ENCODE data around the gene ANP32E.
"Not testable (repeated sequence)": the region's sequence is repeated elsewhere in the genome, so short reads cannot be mapped to it uniquely, and the experiment has no call there.

ANP32E gene

DNA sequence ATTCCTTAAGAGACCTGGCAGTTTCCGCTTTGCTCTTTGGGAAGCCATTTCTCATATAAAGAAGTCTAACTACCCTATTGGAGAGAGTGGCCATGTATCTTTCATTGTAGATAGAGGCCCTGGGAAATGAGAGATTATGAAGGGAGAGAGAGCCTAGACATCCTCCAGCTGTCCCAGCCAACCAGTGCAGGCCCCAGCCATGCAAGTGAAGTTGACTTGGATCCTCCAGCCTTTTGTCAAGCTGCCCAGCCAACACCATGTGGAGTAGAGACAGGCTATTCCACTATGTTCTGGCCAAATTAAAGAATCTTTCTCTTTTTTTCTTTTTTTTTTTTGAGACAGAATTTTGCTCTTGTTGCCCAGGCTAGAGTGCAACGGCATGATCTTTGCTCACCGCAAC is 7.1 kb upstream of the ANP32E start:
- Histone ChIP-seq H3K4me3 (no peak overlapping the region), H4K20me1 (no peaks in the 10 kb centered on the region), H3K36me3 (no peaks in the 10 kb centered on the region), H3K9me3 (replicated peaks in 1 of 11) (no peaks in the 10 kb centered on the region), H3K27ac (no peak overlapping the region), H3K4me1 (peaks cover 0 to 9% (median 0%) of the 10 kb centered on the region in 10 experiments; a peak in 5 of 20 replicates), H3K4me2 (no peak overlapping the region), H3K9ac (no peak overlapping the region), H3K27me3 (no peaks in the 10 kb centered on the region)
- no peak for TF ChIP-seq Cebpa-rat (IDR thresholded peaks at IDR 0.05)

DNA sequence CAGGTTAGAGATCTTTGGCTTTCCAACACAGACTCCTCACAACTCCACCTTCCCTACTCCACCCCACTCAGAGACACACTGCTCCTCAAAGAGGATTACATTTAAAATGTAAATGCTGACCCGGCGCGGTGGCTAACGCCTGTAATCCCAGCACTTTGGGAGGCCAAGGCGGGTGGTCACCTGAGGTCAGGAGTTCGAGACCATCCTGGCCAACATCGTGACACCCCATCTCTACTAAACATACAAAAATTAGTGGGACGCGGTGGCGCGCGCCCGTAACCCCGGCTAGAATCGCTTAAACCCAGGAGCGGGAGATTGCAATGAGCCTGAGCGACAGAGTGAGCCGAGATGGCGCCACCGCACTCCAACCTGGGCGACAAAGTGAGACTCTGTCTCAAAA is 1.8 kb upstream of the ANP32E start:
- Histone ChIP-seq H3K9me3 (replicated peaks in 1 of 11) (no peaks in the 10 kb centered on the region), H4K20me1 (peaks cover 0 to 15% (median 7%) of the 10 kb centered on the region in 11 experiments; a peak in 7 of 22 replicates), H3K27me3 (no peaks in the 10 kb centered on the region), H3K4me3 (no peak overlapping the region), H3K9ac (no peak overlapping the region), H3K27ac (no peak overlapping the region), H3K36me3 (no peaks in the 10 kb centered on the region), H3K4me1 (peaks cover 19 to 28% (median 24%) of the 10 kb centered on the region in 10 experiments), H3K4me2 (peak overlapping the region in 2 of 11 experiments; percentile 77 to 90; a peak in 2 of 22 replicates)
- no peak for TF ChIP-seq Cebpa-rat (IDR thresholded peaks at IDR 0.05)

DNA sequence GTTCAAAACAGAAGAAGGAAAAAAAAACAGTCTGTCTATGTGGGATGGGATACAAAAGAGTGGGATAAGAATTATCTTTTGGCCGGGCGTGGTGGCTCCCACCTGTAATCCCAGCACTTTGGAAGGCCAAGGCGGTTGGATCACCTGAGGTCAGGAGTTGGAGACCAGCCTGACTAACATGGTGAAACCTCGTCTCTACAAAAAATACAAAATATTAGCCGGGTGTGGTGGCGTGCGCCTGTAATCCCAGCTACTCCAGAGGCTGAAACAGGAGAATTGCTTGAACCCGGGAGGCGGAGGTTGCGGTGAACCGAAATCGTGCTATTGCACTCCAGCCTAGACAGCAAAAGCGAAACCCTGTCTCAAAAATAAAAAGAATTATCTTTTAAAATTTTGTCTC is 1.3 kb upstream of the ANP32E start:
- H3K36me3 ChIP-seq; H3K27me3 ChIP-seq; H3K9me3 ChIP-seq (replicated peaks in 1 of 11): not testable (repeated sequence)
- peak overlapping the region in 10 of 11 experiments; percentile 77 to 95 (median 86); a peak in 20 of 22 replicates for H3K4me2 ChIP-seq
- peak overlapping the region in 9 of 11 experiments; percentile 97 to 100 (median 99); a peak in 15 of 22 replicates for H3K9ac ChIP-seq
- H3K4me1 ChIP-seq: peaks cover 23 to 33% (median 29%) of the 10 kb centered on the region in 10 experiments
- peak overlapping the region in 9 of 10 experiments; percentile 84 to 99 (median 97); a peak in 14 of 20 replicates for H3K4me3 ChIP-seq
- peaks cover 0 to 19% (median 7%) of the 10 kb centered on the region in 11 experiments; a peak in 7 of 22 replicates for H4K20me1 ChIP-seq
- peak overlapping the region in 9 of 11 experiments; percentile 76 to 100 (median 99); a peak in 15 of 22 replicates for H3K27ac ChIP-seq

DNA sequence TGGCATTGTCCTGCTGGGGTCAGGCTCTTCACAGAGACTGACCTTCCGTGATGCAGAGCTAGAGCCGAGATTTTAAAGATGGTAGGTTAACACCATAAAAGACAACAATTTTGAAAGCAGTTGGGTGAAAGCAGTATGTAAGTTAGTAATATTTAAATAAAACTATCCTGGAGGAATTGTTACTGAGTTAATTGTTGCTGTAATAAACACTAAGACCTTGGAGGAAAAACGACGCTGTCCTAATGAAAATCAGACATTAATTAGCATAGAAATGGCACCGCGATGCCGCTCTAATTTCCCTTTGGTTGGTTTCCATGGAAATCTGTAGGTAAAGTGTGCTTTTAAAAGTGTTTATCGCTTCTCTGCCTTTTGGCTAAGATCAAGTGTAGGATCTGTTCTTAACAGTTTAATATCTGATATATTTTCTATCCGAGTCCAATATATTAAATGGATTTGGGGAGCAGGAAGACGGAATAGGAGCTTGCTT is 745 bp upstream of the ANP32E start:
- TF ChIP-seq Cebpa-rat (IDR thresholded peaks at IDR 0.05): no peak
- Histone ChIP-seq H4K20me1 (peaks cover 0 to 19% (median 7%) of the 10 kb centered on the region in 11 experiments; a peak in 7 of 22 replicates), H3K9ac (peak overlapping the region; percentile 62 to 100 (median 99); a peak in 21 of 22 replicates), H3K27me3 (no peaks in the 10 kb centered on the region), H3K4me3 (peak overlapping the region; percentile 84 to 99 (median 98)), H3K27ac (peak overlapping the region in 10 of 11 experiments; percentile 76 to 100 (median 99); a peak in 19 of 22 replicates), H3K4me1 (peaks cover 23 to 33% (median 29%) of the 10 kb centered on the region in 10 experiments), H3K9me3 (replicated peaks in 1 of 11) (no peaks in the 10 kb centered on the region), H3K4me2 (peak overlapping the region; percentile 77 to 95 (median 86)), H3K36me3 (peaks cover 0 to 3% (median 2%) of the 10 kb centered on the region in 11 experiments; a peak in 12 of 22 replicates)

DNA sequence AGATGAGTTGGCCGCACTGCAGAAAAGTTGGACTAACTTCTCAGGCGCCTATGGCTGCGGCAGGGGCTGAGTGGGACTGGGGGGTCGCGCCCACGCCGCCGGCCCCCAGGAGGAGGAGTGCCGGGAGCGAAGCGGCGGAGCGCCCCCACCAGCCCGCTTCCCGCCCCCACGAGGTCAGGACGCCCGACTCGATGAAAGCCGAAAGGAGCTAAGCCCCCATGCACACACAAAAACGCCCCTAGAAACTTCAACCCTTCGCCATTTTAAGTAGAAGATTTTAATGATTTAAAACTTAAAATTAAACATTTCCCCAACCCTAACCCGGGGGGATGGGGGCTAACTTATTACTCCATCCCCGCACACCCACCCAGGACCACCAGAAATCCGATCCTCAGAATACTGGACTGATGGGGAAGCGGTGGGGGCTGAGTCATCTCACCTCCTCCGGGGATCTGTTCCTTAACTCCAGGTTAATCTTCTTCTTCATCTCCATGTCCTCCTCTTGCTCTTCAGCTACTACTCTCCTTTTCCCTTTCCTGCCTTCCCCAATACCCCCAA is 539 bp downstream of the ANP32E start:
- peaks cover 23 to 33% (median 29%) of the 10 kb centered on the region in 10 experiments for H3K4me1 ChIP-seq
- peak overlapping the region; percentile 84 to 99 (median 98) for H3K4me3 ChIP-seq
- peaks cover 10 to 16% (median 15%) of the 10 kb centered on the region in 11 experiments; a peak in 18 of 22 replicates for H3K36me3 ChIP-seq
- peak overlapping the region; percentile 94 to 100 (median 99) for H3K27ac ChIP-seq
- TF ChIP-seq Cebpa-rat (IDR thresholded peaks at IDR 0.05): no peak
- peak overlapping the region; percentile 80 to 95 (median 87) for H3K4me2 ChIP-seq
- H3K9me3 ChIP-seq (replicated peaks in 1 of 11): no peaks in the 10 kb centered on the region
- peak overlapping the region; percentile 97 to 100 (median 99) for H3K9ac ChIP-seq
- peaks cover 0 to 25% (median 7%) of the 10 kb centered on the region in 11 experiments; a peak in 8 of 22 replicates for H4K20me1 ChIP-seq
- H3K27me3 ChIP-seq: no peaks in the 10 kb centered on the region

DNA sequence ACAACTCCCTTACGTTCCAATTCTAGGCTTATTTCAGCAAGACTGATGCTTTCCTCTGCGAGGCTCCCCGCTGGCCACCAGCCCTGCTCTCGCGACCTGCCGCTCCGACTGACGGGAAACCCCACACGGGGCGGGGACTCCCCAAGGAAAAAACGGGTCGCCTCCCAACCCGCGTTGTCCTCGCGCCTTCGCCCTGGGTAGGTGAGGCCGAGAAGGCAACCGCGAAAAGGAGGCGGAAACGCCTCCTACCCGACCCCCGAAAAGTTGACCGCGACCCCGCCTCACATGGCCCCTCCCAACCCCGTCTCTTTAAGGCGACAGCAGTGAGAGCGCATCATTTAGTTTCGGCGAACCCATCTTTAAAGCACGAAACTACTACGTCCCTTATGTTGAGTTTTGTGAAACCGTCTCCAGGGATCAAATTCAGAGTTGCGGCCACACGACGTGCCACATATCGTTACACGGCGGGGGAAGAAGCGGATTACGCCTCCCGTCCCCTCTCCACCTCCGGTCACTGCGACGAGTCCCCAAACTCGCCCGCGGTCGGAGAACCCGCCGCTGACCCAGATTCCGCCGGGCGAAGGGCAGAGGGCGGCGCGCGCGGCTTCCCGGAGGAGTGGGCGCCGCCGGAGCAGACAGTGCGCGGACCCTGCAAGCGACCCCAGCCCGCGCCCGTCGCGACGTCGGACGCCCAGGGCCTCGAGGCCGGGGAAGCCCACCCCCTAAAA is 1.2 kb downstream of the ANP32E start:
- Histone ChIP-seq H3K4me3 (peak overlapping the region; percentile 84 to 99 (median 98)), H3K9ac (peak overlapping the region; percentile 97 to 100 (median 99)), H3K36me3 (peaks cover 16 to 22% (median 21%) of the 10 kb centered on the region in 11 experiments; a peak in 21 of 22 replicates), H3K4me1 (peaks cover 23 to 33% (median 29%) of the 10 kb centered on the region in 10 experiments), H3K27ac (peak overlapping the region; percentile 94 to 100 (median 99)), H4K20me1 (peaks cover 0 to 25% (median 7%) of the 10 kb centered on the region in 11 experiments; a peak in 8 of 22 replicates), H3K9me3 (replicated peaks in 1 of 11) (no peaks in the 10 kb centered on the region), H3K4me2 (peak overlapping the region; percentile 80 to 95 (median 87)), H3K27me3 (no peaks in the 10 kb centered on the region)
- no peak for TF ChIP-seq Cebpa-rat (IDR thresholded peaks at IDR 0.05)

DNA sequence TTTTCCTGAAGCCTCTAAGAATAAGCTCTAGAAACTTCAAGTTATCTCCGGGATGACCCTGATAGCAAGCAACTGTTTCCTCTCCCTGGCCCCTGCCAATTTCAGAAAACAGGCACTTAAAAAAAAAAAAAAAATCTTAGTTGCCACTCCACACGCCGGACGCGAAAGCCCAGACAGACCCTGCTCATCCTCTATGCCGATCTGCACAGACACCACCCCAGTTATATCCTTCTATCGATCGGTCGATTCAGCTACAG is 1.7 kb downstream of the ANP32E start:
- Histone ChIP-seq H3K4me2 (peak overlapping the region; percentile 80 to 95 (median 87)), H3K27me3 (no peaks in the 10 kb centered on the region), H3K9ac (peak overlapping the region; percentile 97 to 100 (median 99)), H3K4me3 (peak overlapping the region; percentile 84 to 99 (median 98)), H3K9me3 (replicated peaks in 1 of 11) (no peaks in the 10 kb centered on the region), H3K4me1 (peaks cover 23 to 33% (median 29%) of the 10 kb centered on the region in 10 experiments), H3K27ac (peak overlapping the region; percentile 94 to 100 (median 99)), H4K20me1 (peaks cover 0 to 25% (median 7%) of the 10 kb centered on the region in 11 experiments; a peak in 8 of 22 replicates), H3K36me3 (peaks cover 21 to 27% (median 26%) of the 10 kb centered on the region in 11 experiments; a peak in 21 of 22 replicates)
- no peak for TF ChIP-seq Cebpa-rat (IDR thresholded peaks at IDR 0.05)

DNA sequence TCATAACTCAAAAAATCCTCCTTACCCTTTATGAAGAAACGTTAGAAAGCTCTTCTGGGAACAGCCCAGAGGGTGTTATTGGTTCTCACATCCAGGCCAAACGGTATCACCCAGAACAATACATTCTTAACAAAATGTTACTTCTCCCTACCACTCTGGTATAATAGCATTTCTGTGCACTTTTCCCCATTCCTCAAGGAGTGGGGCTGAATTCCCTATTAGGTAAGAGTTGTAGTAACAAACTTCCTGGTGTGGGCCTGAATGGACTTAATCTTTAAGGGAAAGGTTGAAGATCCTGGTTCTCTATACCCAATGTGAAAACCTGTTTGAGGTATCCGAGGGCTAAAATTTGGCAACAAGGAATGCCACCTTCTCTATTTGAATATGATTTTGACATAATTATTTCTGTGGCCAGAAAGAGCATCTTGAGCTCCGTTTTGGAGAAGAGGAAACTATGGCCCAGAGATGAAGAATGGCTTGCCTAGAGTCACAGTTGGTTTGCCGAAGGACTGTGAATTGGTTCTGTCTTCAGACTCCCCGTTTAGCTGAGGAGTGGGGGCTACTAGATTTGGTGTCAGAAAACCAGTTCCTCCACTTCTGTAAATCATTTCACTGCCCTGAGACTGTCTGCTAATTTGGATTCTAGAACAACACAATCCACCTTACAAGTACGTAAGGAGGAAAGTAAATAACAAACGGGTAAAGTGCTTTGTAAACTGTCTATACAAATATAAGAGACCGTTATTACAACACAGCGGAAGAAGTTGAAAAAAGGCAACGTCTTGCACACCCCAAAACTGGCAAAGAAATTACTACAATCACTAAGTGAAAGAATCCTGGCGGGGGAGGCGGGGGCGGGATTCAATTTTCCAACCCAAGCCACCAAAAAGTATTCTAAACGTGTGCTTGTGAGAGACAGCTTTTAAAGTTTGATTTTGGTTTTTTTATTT is 2.3 kb downstream of the ANP32E start:
- no peak for TF ChIP-seq Cebpa-rat (IDR thresholded peaks at IDR 0.05)
- H3K9ac ChIP-seq: peak overlapping the region; percentile 97 to 100 (median 99)
- no peaks in the 10 kb centered on the region for H3K9me3 ChIP-seq (replicated peaks in 1 of 11)
- peak overlapping the region; percentile 80 to 95 (median 87) for H3K4me2 ChIP-seq
- H4K20me1 ChIP-seq: peaks cover 0 to 25% (median 7%) of the 10 kb centered on the region in 11 experiments; a peak in 8 of 22 replicates
- H3K36me3 ChIP-seq: peaks cover 27 to 33% (median 32%) of the 10 kb centered on the region in 11 experiments
- peak overlapping the region; percentile 94 to 100 (median 99); a peak in 21 of 22 replicates for H3K27ac ChIP-seq
- H3K4me1 ChIP-seq: peaks cover 23 to 33% (median 29%) of the 10 kb centered on the region in 10 experiments
- H3K27me3 ChIP-seq: no peaks in the 10 kb centered on the region
- peak overlapping the region; percentile 84 to 99 (median 98) for H3K4me3 ChIP-seq

DNA sequence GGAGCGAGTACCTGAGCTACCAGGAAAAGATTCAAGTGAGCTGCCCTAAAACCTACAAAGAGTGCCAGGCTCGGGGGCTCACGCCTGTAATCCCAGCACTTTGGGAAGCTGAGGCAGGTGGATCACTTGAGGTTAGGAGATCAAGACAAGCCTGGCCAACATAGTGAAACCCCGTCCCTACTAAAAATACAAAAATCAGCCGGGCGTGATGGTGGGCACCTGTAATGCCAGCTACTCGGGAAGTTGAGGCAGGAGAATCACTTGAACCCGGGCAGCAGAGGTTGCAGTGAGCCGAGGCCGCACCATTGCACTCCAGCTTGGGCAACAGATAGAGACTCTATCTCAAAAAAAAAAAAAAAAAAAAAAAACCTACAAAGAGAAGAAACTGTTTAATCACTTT is 3.0 kb downstream of the ANP32E start:
- peaks cover 23 to 33% (median 29%) of the 10 kb centered on the region in 10 experiments for H3K4me1 ChIP-seq
- peak overlapping the region in 7 of 11 experiments; percentile 98 to 100 (median 99); a peak in 9 of 22 replicates for H3K27ac ChIP-seq
- H4K20me1 ChIP-seq: peaks cover 0 to 25% (median 7%) of the 10 kb centered on the region in 11 experiments; a peak in 8 of 22 replicates
- H3K36me3 ChIP-seq: peaks cover 34 to 40% (median 39%) of the 10 kb centered on the region in 11 experiments
- H3K4me2 ChIP-seq: peak overlapping the region; percentile 80 to 95 (median 87)
- H3K9me3 ChIP-seq (replicated peaks in 1 of 11); H3K27me3 ChIP-seq: not testable (repeated sequence)
- peak overlapping the region in 8 of 10 experiments; percentile 84 to 99 (median 98); a peak in 9 of 20 replicates for H3K4me3 ChIP-seq
- peak overlapping the region in 8 of 11 experiments; percentile 10 to 100 (median 99); a peak in 12 of 22 replicates for H3K9ac ChIP-seq

DNA sequence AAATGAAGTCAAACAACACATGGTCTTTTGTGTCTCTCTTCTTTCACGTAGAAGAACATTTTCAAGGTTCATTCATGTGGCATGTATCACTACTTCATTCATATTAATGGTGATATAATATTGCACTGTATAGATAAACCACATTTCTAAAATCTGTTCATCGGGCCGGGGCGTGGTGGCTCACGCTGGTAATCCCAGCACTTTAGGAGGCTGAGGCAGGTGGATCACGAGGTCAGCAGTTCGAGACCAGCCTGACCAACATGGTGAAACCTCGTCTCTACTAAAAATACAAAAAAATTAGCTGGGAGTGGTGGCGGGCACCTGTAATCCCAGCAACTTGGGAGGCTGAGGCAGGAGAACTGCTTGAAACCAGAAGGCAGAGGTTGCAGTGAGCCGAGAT is 7.7 kb downstream of the ANP32E start:
- Histone ChIP-seq H4K20me1 (peaks cover 0 to 17% (median under 1%) of the 10 kb centered on the region in 11 experiments; a peak in 8 of 22 replicates), H3K4me1 (peaks cover 9 to 23% (median 9%) of the 10 kb centered on the region in 10 experiments), H3K36me3 (peaks cover 78 to 87% (median 85%) of the 10 kb centered on the region in 11 experiments)
- H3K27ac ChIP-seq; H3K9me3 ChIP-seq (replicated peaks in 1 of 11); H3K4me3 ChIP-seq; H3K9ac ChIP-seq; H3K4me2 ChIP-seq; H3K27me3 ChIP-seq: not testable (repeated sequence)

Measured in BLaER1 treated with 17β-estradiol and CSF1 and Interleukin-3, amounts not matched to agents 10 nM and 100 nM (cell line).